HCT116 (cell line): ENCODE measurements around the gene SPHKAP.

ENCODE experiments used
- EZH2 ChIP-seq: fragments of 200-600 bp; sonication (generic); IDR thresholded peaks from 2 replicates; pipeline ENCODE4 v1.6.1; 2017; ENCODE audit warnings: antibody characterized with exemption, mixed run types
- EZH2phosphoT487 ChIP-seq: fragments of 200-600 bp; IDR thresholded peaks from 2 replicates; pipeline ENCODE4 v1.6.1; 2018; ENCODE audit warnings: antibody characterized with exemption, borderline replicate concordance
- JUND ChIP-seq: IDR thresholded peaks from 2 replicates; pipeline ENCODE4 v1.6.1; 2012
- POLR2A ChIP-seq: IDR thresholded peaks from 2 replicates; pipeline ENCODE4 v1.7.0; 2011; ENCODE audit warnings: borderline replicate concordance; ENCODE audit not compliant: insufficient read depth, insufficient read length; ENCODE audit errors: extremely low read depth
- RAD21 ChIP-seq: IDR thresholded peaks from 2 replicates; pipeline ENCODE4 v1.6.1; 2012; ENCODE audit warnings: low read depth, mild to moderate bottlenecking
- SRF ChIP-seq: IDR thresholded peaks from 2 replicates; pipeline ENCODE4 v1.6.1; 2012; ENCODE audit warnings: low read depth
- TCF7L2 ChIP-seq: IDR thresholded peaks from 2 replicates; pipeline ENCODE4 v1.7.0; 2011; ENCODE audit warnings: borderline replicate concordance, inconsistent platforms; ENCODE audit not compliant: insufficient read depth, insufficient read length; ENCODE audit errors: extremely low read depth
- YY1 ChIP-seq: IDR thresholded peaks from 2 replicates; pipeline ENCODE4 v1.6.1; 2011; ENCODE audit warnings: low read length, low read depth, moderate library complexity, mild to moderate bottlenecking; ENCODE audit not compliant: insufficient replicate concordance; ENCODE audit errors: extremely low read depth
- ZNF274 ChIP-seq: fragments of 200-500 bp; sonication (Bioruptor generic); IDR thresholded peaks from 2 replicates; pipeline ENCODE4 v1.6.1; 2014; ENCODE audit warnings: mild to moderate bottlenecking, low read depth, low read length, inconsistent platforms
- TF ChIP-seq, protein P1 (sequence below), 3 experiments: fragments of 200-600 bp in 1 of 3; sonication (generic) in 1 of 3; IDR thresholded peaks in 2 of 3; conservative IDR thresholded peaks in 1 of 3; 2 replicates each; pipeline ENCODE4 v1.5.1; 2012 to 2017; ENCODE audit warnings: low read depth in 2 of 3, low read length in 2 of 3, antibody characterized with exemption in 1 of 3, borderline replicate concordance in 1 of 3, control low read depth in 1 of 3, mild to moderate bottlenecking in 1 of 3, mixed read lengths in 1 of 3, mixed run types in 1 of 3, moderate library complexity in 1 of 3; ENCODE audit not compliant: insufficient read depth in 1 of 3
- TF ChIP-seq, protein P2 (sequence below): IDR thresholded peaks from 2 replicates; pipeline ENCODE4 v1.6.1; 2012; ENCODE audit warnings: low read depth

DNA sequence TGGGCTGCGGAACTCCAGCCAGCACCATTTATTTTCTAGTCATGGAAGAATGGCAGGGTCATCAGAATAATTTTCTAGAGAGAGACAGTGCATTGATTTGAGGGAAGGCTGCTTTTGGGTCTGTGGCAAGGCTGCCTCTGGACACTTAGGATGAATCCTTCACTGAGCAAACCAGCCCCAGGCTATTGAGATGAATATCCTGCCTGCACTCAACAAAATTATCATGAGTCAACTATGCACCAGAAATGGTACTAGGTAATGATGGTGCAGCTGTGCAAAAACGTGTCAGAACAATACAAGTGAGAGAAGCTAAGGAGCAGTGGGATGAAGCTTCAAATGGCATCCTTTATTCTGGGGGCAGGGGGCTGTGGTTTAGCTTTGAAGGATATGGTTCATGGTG is 115.8 kb downstream of the SPHKAP start:
- no peak for TF ChIP-seq EZH2
- no peak for TF ChIP-seq EZH2phosphoT487
- TF ChIP-seq, protein P1, sequence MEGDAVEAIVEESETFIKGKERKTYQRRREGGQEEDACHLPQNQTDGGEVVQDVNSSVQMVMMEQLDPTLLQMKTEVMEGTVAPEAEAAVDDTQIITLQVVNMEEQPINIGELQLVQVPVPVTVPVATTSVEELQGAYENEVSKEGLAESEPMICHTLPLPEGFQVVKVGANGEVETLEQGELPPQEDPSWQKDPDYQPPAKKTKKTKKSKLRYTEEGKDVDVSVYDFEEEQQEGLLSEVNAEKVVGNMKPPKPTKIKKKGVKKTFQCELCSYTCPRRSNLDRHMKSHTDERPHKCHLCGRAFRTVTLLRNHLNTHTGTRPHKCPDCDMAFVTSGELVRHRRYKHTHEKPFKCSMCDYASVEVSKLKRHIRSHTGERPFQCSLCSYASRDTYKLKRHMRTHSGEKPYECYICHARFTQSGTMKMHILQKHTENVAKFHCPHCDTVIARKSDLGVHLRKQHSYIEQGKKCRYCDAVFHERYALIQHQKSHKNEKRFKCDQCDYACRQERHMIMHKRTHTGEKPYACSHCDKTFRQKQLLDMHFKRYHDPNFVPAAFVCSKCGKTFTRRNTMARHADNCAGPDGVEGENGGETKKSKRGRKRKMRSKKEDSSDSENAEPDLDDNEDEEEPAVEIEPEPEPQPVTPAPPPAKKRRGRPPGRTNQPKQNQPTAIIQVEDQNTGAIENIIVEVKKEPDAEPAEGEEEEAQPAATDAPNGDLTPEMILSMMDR (IDR thresholded peaks at IDR 0.05 in 2 of 3, conservative IDR thresholded peaks at IDR 0.05 in 1 of 3; ENCODE audit: borderline replicate concordance in 1 of 3, insufficient read depth in 1 of 3, low read depth in 2 of 3, low read length in 2 of 3): no peak
- TF ChIP-seq TCF7L2: no peak
- TF ChIP-seq YY1: no peak
- TF ChIP-seq RAD21: no peak
- no peak for TF ChIP-seq SRF
- TF ChIP-seq POLR2A: no peak
- TF ChIP-seq, protein P2, sequence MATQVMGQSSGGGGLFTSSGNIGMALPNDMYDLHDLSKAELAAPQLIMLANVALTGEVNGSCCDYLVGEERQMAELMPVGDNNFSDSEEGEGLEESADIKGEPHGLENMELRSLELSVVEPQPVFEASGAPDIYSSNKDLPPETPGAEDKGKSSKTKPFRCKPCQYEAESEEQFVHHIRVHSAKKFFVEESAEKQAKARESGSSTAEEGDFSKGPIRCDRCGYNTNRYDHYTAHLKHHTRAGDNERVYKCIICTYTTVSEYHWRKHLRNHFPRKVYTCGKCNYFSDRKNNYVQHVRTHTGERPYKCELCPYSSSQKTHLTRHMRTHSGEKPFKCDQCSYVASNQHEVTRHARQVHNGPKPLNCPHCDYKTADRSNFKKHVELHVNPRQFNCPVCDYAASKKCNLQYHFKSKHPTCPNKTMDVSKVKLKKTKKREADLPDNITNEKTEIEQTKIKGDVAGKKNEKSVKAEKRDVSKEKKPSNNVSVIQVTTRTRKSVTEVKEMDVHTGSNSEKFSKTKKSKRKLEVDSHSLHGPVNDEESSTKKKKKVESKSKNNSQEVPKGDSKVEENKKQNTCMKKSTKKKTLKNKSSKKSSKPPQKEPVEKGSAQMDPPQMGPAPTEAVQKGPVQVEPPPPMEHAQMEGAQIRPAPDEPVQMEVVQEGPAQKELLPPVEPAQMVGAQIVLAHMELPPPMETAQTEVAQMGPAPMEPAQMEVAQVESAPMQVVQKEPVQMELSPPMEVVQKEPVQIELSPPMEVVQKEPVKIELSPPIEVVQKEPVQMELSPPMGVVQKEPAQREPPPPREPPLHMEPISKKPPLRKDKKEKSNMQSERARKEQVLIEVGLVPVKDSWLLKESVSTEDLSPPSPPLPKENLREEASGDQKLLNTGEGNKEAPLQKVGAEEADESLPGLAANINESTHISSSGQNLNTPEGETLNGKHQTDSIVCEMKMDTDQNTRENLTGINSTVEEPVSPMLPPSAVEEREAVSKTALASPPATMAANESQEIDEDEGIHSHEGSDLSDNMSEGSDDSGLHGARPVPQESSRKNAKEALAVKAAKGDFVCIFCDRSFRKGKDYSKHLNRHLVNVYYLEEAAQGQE: no peak
- TF ChIP-seq ZNF274: no peak
- TF ChIP-seq JUND: no peak
